ENCODE results near the gene MYT1.
"Not testable (repeated sequence)": the region's sequence is repeated elsewhere in the genome, so short reads cannot be mapped to it uniquely, and the experiment has no call there.

The MYT1 gene

DNA sequence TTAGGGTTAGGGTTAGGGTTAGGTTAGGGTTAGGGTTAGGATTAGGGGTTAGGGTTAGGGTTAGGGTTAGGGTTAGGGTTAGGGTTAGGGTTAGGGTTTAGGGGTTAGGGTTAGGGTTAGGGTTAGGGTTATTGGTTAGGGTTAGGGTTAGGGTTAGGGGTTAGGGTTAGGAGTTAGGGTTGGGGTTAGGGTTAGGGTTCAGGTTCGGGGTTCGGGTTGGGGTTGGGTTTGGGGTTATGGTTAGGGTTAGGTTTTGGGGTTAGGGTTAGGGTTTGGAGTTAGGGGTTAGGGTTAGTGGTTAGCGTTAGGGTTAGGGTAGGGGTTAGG lies 123.0 kb downstream of the MYT1 start:
- H3K36me3 ChIP-seq (ENCODE audit: control insufficient read depth, insufficient read depth, low read length); H3K27me3 ChIP-seq (ENCODE audit: control insufficient read depth, insufficient read depth, low read length); H3K9ac ChIP-seq (ENCODE audit: low read depth, low read length); H3K4me1 ChIP-seq (ENCODE audit: control insufficient read depth, insufficient read depth, low read length); H3K4me3 ChIP-seq (ENCODE audit: low read depth, low read length): not testable (repeated sequence)
- peaks cover 15% of the 10 kb centered on the region for H3K9me3 ChIP-seq (ENCODE audit: control insufficient read depth, insufficient read depth, low read length)
